HepG2 (cell line): ENCODE data around the gene OSGIN1. TPM values are rescaled to one million over a fixed set of nuclear protein-coding genes. Genes with fewer than 3 reads are reported as not detected.

ENCODE experiments used
- CCAR2 ChIP-seq: fragments of 200-400 bp; formaldehyde crosslinking; optimal IDR thresholded peaks from 2 replicates; pipeline ENCODE3; 2018; ENCODE audit warnings: low read depth, mild to moderate bottlenecking, low read length, moderate library complexity
- CREM ChIP-seq, 2 experiments: sonication (generic) in 1 of 2; formaldehyde crosslinking in 1 of 2; IDR thresholded peaks; 2 replicates each; pipeline versions ENCODE4 v1.4.0 to v1.6.1; 2016 to 2020; ENCODE audit warnings: antibody characterized with exemption in 1 of 2, mild to moderate bottlenecking in 1 of 2, missing genetic modification reagents in 1 of 2
- CSRNP1 ChIP-seq: sonication (generic); formaldehyde crosslinking; IDR thresholded peaks from 2 replicates; pipeline ENCODE4 v1.8.1; 2023; ENCODE audit warnings: mild to moderate bottlenecking, missing genetic modification reagents
- ELF3 ChIP-seq: IDR thresholded peaks from 2 replicates; pipeline ENCODE4 v1.6.1; 2016; ENCODE audit warnings: missing genetic modification reagents, missing compliant biosample characterization
- HDAC2 ChIP-seq: sonication (generic); formaldehyde crosslinking; IDR thresholded peaks from 2 replicates; pipeline ENCODE4 v1.4.0; 2020; ENCODE audit warnings: missing genetic modification reagents
- IRF2 ChIP-seq: IDR thresholded peaks from 2 replicates; pipeline ENCODE4 v1.6.1; 2018; ENCODE audit warnings: missing genetic modification reagents, missing compliant biosample characterization
- NR0B2 ChIP-seq: sonication (generic); formaldehyde crosslinking; IDR thresholded peaks from 2 replicates; pipeline ENCODE4 v1.4.0; 2020; ENCODE audit warnings: mild to moderate bottlenecking, missing genetic modification reagents
- PRDM15 ChIP-seq: sonication (generic); formaldehyde crosslinking; IDR thresholded peaks from 2 replicates; pipeline ENCODE4 v1.4.0; 2020; ENCODE audit warnings: missing genetic modification reagents
- SMC3 ChIP-seq: IDR thresholded peaks from 2 replicates; pipeline ENCODE4 v1.6.1; 2011; ENCODE audit warnings: low read length, improper control_type of control experiment
- YY1 ChIP-seq: IDR thresholded peaks from 2 replicates; pipeline ENCODE4 v1.6.1; 2011; ENCODE audit warnings: low read length, low read depth, moderate library complexity, mild to moderate bottlenecking; ENCODE audit not compliant: insufficient read depth, insufficient replicate concordance
- ZBTB1 ChIP-seq: sonication (generic); formaldehyde crosslinking; IDR thresholded peaks from 2 replicates; pipeline ENCODE4 v1.4.0; 2020; ENCODE audit warnings: missing genetic modification reagents, borderline replicate concordance
- ZKSCAN8 ChIP-seq: IDR thresholded peaks from 2 replicates; pipeline ENCODE4 v1.6.1; 2016; ENCODE audit warnings: borderline replicate concordance, missing genetic modification reagents, missing compliant biosample characterization
- ZNF292 ChIP-seq: sonication (generic); formaldehyde crosslinking; IDR thresholded peaks from 2 replicates; pipeline ENCODE4 v1.8.1; 2022; ENCODE audit warnings: mild to moderate bottlenecking, low read depth, missing genetic modification reagents, borderline replicate concordance
- ZNF431 ChIP-seq: sonication (generic); formaldehyde crosslinking; IDR thresholded peaks from 2 replicates; pipeline ENCODE4 v1.9.0; 2022; ENCODE audit warnings: missing genetic modification reagents, low read depth, mild to moderate bottlenecking, borderline replicate concordance
- ZNF770 ChIP-seq: sonication (generic); formaldehyde crosslinking; IDR thresholded peaks from 2 replicates; pipeline ENCODE4 v1.5.0; 2020; ENCODE audit warnings: mild to moderate bottlenecking, missing genetic modification reagents
- ZZZ3 ChIP-seq: sonication (generic); formaldehyde crosslinking; IDR thresholded peaks from 2 replicates; pipeline ENCODE4 v1.4.0; 2020; ENCODE audit warnings: missing genetic modification reagents, mild to moderate bottlenecking, borderline replicate concordance
- polyA plus RNA-seq, 8 experiments: library from polyadenylated mRNA; depleted of rRNA in 3 of 8; stranded (reverse) in 7 of 8; unstranded in 1 of 8; fragments of >200 nt; fragmentation: Illumina TruSeq in 4 of 8; extraction: Trizol in 4 of 8; gene quantifications; 2 replicates each; pipeline versions ENCODE4 v1.2.1 to v1.2.3, GENCODE V29; 2011 to 2016; ENCODE audit warnings: low read depth in 4 of 8, missing spikeins in 1 of 8, mixed read lengths in 1 of 8; ENCODE audit not compliant: insufficient read depth in 1 of 8
- total RNA-seq, 5 experiments: library from RNA; depleted of rRNA; stranded (reverse); fragments of >200 nt; fragmentation: Illumina TruSeq; extraction: Trizol; gene quantifications; 2 replicates each; pipeline ENCODE4 v1.2.3, GENCODE V29; 2016; ENCODE audit warnings: low read depth in 1 of 5

OSGIN1 gene
- total and polyA plus RNA-seq, 2 of the 13 experiments (the other 11 are each of a cell fraction or from before 2014, with no cell fraction given): 20.5 to 27.1 TPM

DNA sequence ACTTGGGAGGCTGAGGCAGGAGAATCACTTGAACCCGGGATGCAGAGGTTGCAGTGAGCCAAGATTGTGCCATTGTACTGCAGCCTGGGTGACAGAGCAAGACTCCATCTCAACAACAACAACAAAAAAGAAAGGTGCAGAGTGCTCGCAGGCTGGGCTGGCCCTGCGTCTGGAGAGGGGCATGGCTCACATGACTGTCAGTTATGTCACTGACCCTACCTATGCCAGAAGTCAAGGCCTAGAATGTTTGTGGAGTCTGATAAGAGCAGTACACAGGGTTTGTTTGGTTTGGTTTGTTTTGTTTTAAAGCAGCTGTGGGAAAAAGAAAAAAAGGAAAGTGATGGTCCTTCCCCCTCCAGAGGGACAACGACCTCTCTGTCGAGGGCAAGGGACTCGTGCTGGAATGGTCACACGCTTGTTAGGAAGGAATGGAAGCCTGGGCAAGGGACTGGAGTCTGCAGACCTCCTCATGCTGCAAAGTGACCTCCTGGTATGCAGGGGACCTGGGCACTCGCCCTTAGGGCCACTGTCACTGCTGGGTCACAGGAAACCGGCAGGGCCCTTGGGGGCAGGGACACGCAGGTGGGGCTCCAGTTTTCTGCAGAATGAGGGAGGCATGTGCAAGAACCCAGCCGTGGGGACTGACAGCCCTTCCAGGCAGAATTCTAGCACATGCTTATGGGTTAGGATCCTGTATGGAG, 10.1 kb upstream of the OSGIN1 start (continued):
- peak; percentile 92 for TF ChIP-seq PRDM15
- peak; percentile 76 for TF ChIP-seq ZNF292
- TF ChIP-seq CREM (IDR thresholded peaks at IDR 0.05): peak; percentile 96
- TF ChIP-seq CREM (CRISPR knock-in tag; IDR thresholded peaks at IDR 0.05): no peak
- no peak for TF ChIP-seq ZBTB1 (CRISPR knock-in tag)
- TF ChIP-seq IRF2 (CRISPR knock-in tag): peak; percentile 98
- peak; percentile 62 for TF ChIP-seq ZNF770 (CRISPR knock-in tag)
- TF ChIP-seq ZZZ3 (CRISPR knock-in tag): peak; percentile 90
- peak; percentile 100 for TF ChIP-seq HDAC2 (CRISPR knock-in tag)
- peak; percentile 97 for TF ChIP-seq ZKSCAN8
- TF ChIP-seq CCAR2: no peak
- TF ChIP-seq ZNF431 (CRISPR knock-in tag): peak; percentile 88
- TF ChIP-seq SMC3: peak; percentile 31; the same call in 1 of the 2 replicates
- TF ChIP-seq CSRNP1 (CRISPR knock-in tag): peak; percentile 91
- TF ChIP-seq ELF3 (CRISPR knock-in tag): peak; percentile 96
- no peak for TF ChIP-seq NR0B2 (CRISPR knock-in tag)
- no peak for TF ChIP-seq YY1
